Measurements from ENCODE around the gene HRCT1. TPM values are rescaled to one million over a fixed set of nuclear protein-coding genes. Genes with fewer than 3 reads are reported as not detected.

The HRCT1 gene
- total and polyA plus RNA-seq, 2 of the 4 experiments (the other 2 are of a cell fraction) = 1.1 to 3.9 TPM

DNA sequence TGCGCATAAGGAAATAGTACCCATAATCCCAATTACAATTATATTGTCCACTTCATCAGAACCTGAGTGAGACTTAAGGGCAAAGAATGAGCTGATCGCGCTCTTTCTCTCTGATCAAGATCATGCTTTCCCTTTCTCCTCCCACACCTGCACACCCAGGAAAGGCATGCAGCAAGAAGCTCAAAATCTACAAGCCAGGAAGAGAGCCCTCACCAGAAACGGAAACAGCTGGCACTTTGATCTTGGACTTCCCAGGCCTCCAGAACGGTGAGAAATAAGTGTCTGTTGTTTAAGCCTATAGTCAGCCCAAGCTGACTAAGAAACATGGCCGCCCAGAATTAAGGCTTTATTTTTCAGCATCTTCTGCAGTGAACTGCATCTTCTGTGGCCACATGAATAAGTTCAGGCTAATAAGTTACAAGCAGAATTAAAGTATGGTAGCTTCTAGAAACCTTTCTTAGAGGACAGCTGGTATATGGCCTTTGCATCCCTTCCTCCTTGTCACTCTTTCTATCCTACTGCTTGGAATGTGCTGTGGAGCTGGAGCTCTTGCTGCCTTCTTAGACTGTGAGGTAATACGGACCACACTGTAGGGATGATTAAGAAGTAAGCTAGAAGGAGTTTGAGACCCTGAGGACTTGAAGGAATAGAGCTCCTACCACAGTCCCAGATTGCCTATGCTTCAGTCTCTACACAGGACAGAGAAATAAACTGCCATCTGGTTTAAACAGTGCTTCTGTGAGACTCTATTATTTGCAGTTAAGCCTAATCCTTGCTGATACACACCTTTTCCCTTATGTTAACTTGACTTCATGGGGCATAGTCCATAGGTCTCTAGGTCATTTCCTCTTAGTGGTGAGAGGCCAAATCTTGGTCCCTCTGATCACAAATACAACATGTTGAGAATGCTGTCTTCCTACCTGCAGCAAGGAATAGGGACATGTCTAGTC lies 34.7 kb downstream of the HRCT1 start:
- WGBS, 2 experiments (ENCODE audit: extremely low coverage in 2 of 2, insufficient read length in 1 of 2) = no CpG with 5 or more reads among the region's 7 CpGs
- Histone ChIP-seq H3K56ac (ENCODE audit: extremely low read depth, insufficient read depth, low read length) (0 out of 2 replicates have a peak overlapping the region, but pooled peaks have one; percentile 35), H3K18ac (ENCODE audit: low read depth, low read length) (peak overlapping the region; percentile 83), H3K27me3 (ENCODE audit: control insufficient read depth, insufficient read depth, low read length) (no peaks in the 10 kb centered on the region), H4K8ac (ENCODE audit: low read depth in 2 of 2, low read length in 2 of 2) (peak overlapping the region; percentile 41 to 70; a peak in 3 of 4 replicates), H4K91ac (ENCODE audit: insufficient read depth, low read depth, low read length) (peak overlapping the region; percentile 82), H2BK15ac (ENCODE audit: low read depth, low read length) (peak overlapping the region; percentile 94; the same call in 2 of the 3 replicates), H3K27ac (ENCODE audit: insufficient read depth, low read length) (no peak overlapping the region), H4K5ac (ENCODE audit: low read depth, low read length) (peak overlapping the region; percentile 62), H3K4me1 (ENCODE audit: control insufficient read depth, insufficient read depth, low read length) (peaks cover 14% of the 10 kb centered on the region), H4K20me1 (ENCODE audit: insufficient read depth, low read length) (no peaks in the 10 kb centered on the region), H3K23ac (ENCODE audit: low read depth, low read length) (peak overlapping the region; percentile 24; the same call in 1 of the 2 replicates), H3K9me3 (ENCODE audit: control insufficient read depth, insufficient read depth, low read length) (no peaks in the 10 kb centered on the region), H3K9me1 (ENCODE audit: insufficient read depth, low read length) (peaks cover 11% of the 10 kb centered on the region; the same call in 1 of the 2 replicates), H2AK5ac (ENCODE audit: low read depth, low read length) (peak overlapping the region; percentile 80), H3K4ac (ENCODE audit: low read depth, low read length) (peak overlapping the region; percentile 58), H3K79me1 (ENCODE audit: low read depth in 1 of 2, low read length in 2 of 2) (peaks cover 0 to 4% of the 10 kb centered on the region in 2 experiments; a peak in 2 of 4 replicates), H2AFZ (replicated peaks; ENCODE audit: low read length, poor library complexity) (peak overlapping the region; percentile 71), H3K9ac (ENCODE audit: low read depth, low read length) (no peak overlapping the region), H3K36me3 (ENCODE audit: control insufficient read depth, insufficient read depth, low read length) (no peaks in the 10 kb centered on the region), H3K4me3 (ENCODE audit: insufficient read depth, low read depth, low read length) (no peak overlapping the region), H2BK5ac (ENCODE audit: low read depth, low read length, poor library complexity, severe bottlenecking) (peak overlapping the region; percentile 17), H3K14ac (replicated peaks; ENCODE audit: low read depth, low read length) (peak overlapping the region; percentile 74), H2BK20ac (ENCODE audit: low read depth, low read length) (peak overlapping the region; percentile 89), H3K4me2 (ENCODE audit: low read depth, low read length) (no peak overlapping the region), H2AK9ac (replicated peaks; ENCODE audit: low read depth, low read length, poor library complexity) (peak overlapping the region; percentile 84), H2BK120ac (ENCODE audit: low read depth, low read length) (peak overlapping the region; percentile 78)
- TF ChIP-seq NFE2L2 (IDR thresholded peaks at IDR 0.05; ENCODE audit: low read depth, low read length) (no peak), CEBPB (IDR thresholded peaks at IDR 0.05; ENCODE audit: low read depth, low read length) (no peak), POLR2A (IDR thresholded peaks at IDR 0.05; ENCODE audit: low read depth, low read length) (no peak), MAZ (IDR thresholded peaks at IDR 0.05; ENCODE audit: borderline replicate concordance, low read depth, low read length) (no peak)
- DNase-seq = no peak
- intact Hi-C loops (cut with micrococcal nuclease) (no loop called here), dilution Hi-C loops (cut with HindIII; ENCODE audit: low sequenced_read_pairs, unreplicated experiment) (no loop called here), in situ Hi-C loops (cut with MboI; ENCODE audit: low sequenced_read_pairs) (loop anchor here (10.0 kb wide), 1 partner anchor 56 kb away; no protein-coding TSS in a partner anchor)
- ATAC-seq (ENCODE audit: low read depth) = no peak
- no TSS peak for BruUV-seq (replicated peaks)
- POLR2A ChIA-PET (ENCODE audit: unreplicated experiment) = no interaction called here
- CTCF ChIA-PET = no interaction called here

Measured in IMR-90 (cell line).